HL-60 (cell line): Measurements from ENCODE around the gene APOBEC3H.
"Not testable (repeated sequence)": the region's sequence is repeated elsewhere in the genome, so short reads cannot be mapped to it uniquely, and the experiment has no call there.

Experiments used
- DNase-seq, 2 experiments: peaks; one replicate each; pipeline ENCODE4 v3.0.0-alpha.2; 2010 to 2020; ENCODE audit warnings: low read depth in 1 of 2, low spot score in 1 of 2
- H3K27ac ChIP-seq: fragments of 250-450 bp; sonication (Bioruptor Pico); replicated peaks from 2 replicates; pipeline ENCODE4 v1.5.1; 2020; ENCODE audit warnings: mild to moderate bottlenecking, moderate library complexity
- H3K27me3 ChIP-seq: fragments of 250-450 bp; sonication (Bioruptor Pico); 2 replicates; pipeline ENCODE4 v1.5.1; 2021; ENCODE audit warnings: mild to moderate bottlenecking, moderate library complexity; ENCODE audit not compliant: insufficient read depth, poor library complexity, severe bottlenecking
- H3K4me3 ChIP-seq: replicated peaks from 2 replicates; pipeline ENCODE4 v1.5.1; 2011; ENCODE audit warnings: mild to moderate bottlenecking, control low read depth, low read length; ENCODE audit not compliant: insufficient read depth
- GABPA ChIP-seq: IDR thresholded peaks from 2 replicates; pipeline ENCODE4 v1.6.1; 2012; ENCODE audit warnings: low read depth
- POLR2AphosphoS5 ChIP-seq: IDR thresholded peaks from 2 replicates; pipeline ENCODE4 v1.6.1; 2012; ENCODE audit warnings: low read depth
- SPI1 ChIP-seq: IDR thresholded peaks from 2 replicates; pipeline ENCODE4 v1.6.1; 2012; ENCODE audit warnings: low read depth, mild to moderate bottlenecking, borderline replicate concordance
- TF ChIP-seq, protein P1 (sequence below): IDR thresholded peaks from one replicate; pipeline ENCODE4 v1.5.1; 2011; ENCODE audit warnings: low read length, control low read depth, inconsistent platforms; ENCODE audit not compliant: insufficient read depth
- TF ChIP-seq, protein P2 (sequence below): IDR thresholded peaks from 2 replicates; pipeline ENCODE4 v1.6.1; 2012; ENCODE audit warnings: low read depth; ENCODE audit not compliant: insufficient replicate concordance

The APOBEC3H gene

DNA sequence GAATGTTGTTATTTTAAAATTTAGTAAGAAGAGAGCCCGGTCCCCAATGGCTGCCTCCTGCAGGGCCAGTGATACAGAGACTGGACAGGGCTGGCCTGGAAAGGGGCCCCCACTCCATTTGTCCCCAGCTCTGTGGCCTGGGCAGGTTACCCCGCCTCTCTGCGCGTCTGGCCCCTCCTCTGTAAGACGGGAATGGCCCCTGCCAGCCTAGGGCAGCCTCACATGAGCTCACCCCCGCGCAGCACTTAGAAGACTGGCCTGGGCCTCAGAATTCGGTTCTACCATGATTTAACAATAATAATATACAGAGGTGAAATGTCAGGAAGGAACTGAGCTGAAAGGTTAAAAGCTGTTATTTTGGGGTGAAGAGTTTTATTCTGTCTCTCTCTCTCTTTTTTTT, 18.7 kb upstream of the APOBEC3H start:
- Histone ChIP-seq H3K27me3 (peaks cover 4% of the 10 kb centered on the region), H3K4me3 (no peak overlapping the region), H3K27ac (no peak overlapping the region)
- TF ChIP-seq POLR2AphosphoS5 (no peak), GABPA (no peak), SPI1 (no peak)
- TF ChIP-seq, protein P1, sequence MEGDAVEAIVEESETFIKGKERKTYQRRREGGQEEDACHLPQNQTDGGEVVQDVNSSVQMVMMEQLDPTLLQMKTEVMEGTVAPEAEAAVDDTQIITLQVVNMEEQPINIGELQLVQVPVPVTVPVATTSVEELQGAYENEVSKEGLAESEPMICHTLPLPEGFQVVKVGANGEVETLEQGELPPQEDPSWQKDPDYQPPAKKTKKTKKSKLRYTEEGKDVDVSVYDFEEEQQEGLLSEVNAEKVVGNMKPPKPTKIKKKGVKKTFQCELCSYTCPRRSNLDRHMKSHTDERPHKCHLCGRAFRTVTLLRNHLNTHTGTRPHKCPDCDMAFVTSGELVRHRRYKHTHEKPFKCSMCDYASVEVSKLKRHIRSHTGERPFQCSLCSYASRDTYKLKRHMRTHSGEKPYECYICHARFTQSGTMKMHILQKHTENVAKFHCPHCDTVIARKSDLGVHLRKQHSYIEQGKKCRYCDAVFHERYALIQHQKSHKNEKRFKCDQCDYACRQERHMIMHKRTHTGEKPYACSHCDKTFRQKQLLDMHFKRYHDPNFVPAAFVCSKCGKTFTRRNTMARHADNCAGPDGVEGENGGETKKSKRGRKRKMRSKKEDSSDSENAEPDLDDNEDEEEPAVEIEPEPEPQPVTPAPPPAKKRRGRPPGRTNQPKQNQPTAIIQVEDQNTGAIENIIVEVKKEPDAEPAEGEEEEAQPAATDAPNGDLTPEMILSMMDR, result no peak
- TF ChIP-seq, protein P2, sequence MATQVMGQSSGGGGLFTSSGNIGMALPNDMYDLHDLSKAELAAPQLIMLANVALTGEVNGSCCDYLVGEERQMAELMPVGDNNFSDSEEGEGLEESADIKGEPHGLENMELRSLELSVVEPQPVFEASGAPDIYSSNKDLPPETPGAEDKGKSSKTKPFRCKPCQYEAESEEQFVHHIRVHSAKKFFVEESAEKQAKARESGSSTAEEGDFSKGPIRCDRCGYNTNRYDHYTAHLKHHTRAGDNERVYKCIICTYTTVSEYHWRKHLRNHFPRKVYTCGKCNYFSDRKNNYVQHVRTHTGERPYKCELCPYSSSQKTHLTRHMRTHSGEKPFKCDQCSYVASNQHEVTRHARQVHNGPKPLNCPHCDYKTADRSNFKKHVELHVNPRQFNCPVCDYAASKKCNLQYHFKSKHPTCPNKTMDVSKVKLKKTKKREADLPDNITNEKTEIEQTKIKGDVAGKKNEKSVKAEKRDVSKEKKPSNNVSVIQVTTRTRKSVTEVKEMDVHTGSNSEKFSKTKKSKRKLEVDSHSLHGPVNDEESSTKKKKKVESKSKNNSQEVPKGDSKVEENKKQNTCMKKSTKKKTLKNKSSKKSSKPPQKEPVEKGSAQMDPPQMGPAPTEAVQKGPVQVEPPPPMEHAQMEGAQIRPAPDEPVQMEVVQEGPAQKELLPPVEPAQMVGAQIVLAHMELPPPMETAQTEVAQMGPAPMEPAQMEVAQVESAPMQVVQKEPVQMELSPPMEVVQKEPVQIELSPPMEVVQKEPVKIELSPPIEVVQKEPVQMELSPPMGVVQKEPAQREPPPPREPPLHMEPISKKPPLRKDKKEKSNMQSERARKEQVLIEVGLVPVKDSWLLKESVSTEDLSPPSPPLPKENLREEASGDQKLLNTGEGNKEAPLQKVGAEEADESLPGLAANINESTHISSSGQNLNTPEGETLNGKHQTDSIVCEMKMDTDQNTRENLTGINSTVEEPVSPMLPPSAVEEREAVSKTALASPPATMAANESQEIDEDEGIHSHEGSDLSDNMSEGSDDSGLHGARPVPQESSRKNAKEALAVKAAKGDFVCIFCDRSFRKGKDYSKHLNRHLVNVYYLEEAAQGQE, result no peak
- DNase-seq, result no peak

DNA sequence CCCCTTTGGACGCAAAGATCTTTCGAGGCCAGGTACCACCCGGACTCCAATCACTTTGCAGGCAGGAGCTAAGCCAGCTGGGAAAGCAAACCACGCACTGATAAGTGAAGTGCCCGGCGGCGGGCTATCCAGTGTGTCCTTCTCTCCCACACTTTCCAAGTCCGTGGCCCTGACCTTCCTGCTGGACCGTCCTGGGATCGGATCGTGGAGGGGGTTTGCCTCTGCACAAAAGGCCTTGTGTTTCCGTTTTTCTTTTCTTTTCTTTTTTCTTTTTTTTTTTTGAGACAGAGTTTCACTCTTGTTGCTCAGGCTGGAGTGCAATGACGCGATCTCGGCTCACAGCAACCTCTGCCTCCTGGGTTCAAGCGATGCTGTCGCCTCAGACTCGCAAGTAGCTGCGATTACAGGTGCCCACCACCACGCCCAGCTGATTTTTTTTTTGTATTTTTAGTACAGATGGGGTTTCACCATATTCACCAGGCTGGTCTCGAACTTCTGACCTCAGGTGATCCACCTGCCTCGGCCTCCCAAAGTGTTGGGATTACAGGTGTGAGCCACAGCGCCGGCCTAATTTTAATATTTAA, 17.9 kb upstream of the APOBEC3H start:
- DNase-seq, H3K4me3 ChIP-seq, H3K27me3 ChIP-seq, H3K27ac ChIP-seq: not testable (repeated sequence)

DNA sequence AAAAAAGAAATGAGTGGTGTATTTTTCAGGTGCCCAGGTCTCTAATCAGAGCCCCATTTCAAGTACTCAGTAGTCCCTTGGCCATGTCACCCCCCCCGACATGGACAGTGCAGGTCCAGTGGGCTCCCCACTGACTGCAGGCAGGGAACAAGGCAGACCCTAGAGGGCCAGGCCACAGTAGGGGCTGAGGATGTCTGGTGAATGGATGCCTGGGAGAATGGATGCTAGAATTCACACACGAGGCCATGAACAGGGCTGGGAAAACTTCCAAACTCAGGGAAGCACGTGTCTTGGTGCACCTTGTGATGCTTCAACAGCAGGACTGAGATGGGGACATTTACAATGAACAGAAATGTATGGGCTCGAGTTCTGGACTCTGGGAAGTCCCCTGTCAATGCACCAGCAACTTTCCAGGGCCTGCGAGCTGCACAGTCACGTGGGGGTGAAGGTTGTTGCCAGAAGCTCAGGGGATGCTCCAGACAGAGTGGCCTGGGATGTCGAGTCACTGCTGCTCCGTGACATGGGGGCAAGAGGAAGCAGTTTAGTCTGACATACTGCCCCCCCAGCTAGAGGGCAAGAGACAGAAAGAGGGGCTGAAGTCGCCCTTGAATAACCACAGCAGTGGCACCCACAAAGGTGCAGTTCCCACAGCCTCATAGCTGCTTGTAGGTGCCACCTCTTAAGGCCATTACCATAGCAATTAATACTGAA, 16.8 kb upstream of the APOBEC3H start:
- TF ChIP-seq SPI1 (no peak), POLR2AphosphoS5 (no peak), GABPA (no peak)
- TF ChIP-seq, protein P2, result no peak
- TF ChIP-seq, protein P1, result no peak
- Histone ChIP-seq H3K4me3 (no peak overlapping the region), H3K27ac (no peak overlapping the region), H3K27me3 (peaks cover 4% of the 10 kb centered on the region)
- no peak for DNase-seq

DNA sequence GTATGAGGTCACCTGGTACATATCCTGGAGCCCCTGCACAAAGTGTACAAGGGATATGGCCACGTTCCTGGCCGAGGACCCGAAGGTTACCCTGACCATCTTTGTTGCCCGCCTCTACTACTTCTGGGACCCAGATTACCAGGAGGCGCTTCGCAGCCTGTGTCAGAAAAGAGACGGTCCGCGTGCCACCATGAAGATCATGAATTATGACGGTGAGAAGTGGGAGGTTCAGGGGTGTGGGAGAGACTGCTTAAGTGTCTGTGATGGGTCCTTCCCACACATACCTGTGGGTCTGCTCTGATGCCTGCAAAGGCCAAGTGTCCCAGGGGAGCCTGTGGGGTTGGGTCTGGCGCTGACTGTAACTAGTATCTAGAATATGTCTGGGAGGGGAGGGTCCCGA, 16.0 kb upstream of the APOBEC3H start:
- H3K27ac ChIP-seq, result no peak overlapping the region
- TF ChIP-seq GABPA, result no peak
- no peak for TF ChIP-seq SPI1
- TF ChIP-seq POLR2AphosphoS5, result no peak
- TF ChIP-seq, protein P1, result no peak
- TF ChIP-seq, protein P2, result no peak
- DNase-seq, result no peak
- no peak overlapping the region for H3K4me3 ChIP-seq
- H3K27me3 ChIP-seq, result peaks cover 4% of the 10 kb centered on the region
